ENCODE results near the gene SP110.

DNA sequence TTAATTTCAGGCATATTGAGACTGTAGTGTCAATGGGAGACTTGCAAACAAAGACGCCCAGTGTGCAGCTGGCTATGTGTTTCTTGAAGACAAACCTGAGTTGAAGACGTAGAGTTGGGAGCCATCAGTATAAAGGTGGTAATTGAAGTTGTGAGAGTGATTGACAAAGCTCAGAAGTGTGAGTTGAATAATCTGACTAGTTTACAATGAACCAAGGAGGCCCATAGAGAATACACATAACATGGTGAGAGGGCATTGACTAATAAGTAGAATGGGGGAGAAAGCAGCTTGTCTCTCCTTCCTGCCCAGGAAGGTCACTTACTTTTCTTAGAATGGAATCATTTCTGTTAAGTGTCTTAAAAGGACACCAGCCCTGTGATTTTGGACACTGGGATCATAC, 14.1 kb downstream of the SP110 start:
- TF ChIP-seq, protein P1, sequence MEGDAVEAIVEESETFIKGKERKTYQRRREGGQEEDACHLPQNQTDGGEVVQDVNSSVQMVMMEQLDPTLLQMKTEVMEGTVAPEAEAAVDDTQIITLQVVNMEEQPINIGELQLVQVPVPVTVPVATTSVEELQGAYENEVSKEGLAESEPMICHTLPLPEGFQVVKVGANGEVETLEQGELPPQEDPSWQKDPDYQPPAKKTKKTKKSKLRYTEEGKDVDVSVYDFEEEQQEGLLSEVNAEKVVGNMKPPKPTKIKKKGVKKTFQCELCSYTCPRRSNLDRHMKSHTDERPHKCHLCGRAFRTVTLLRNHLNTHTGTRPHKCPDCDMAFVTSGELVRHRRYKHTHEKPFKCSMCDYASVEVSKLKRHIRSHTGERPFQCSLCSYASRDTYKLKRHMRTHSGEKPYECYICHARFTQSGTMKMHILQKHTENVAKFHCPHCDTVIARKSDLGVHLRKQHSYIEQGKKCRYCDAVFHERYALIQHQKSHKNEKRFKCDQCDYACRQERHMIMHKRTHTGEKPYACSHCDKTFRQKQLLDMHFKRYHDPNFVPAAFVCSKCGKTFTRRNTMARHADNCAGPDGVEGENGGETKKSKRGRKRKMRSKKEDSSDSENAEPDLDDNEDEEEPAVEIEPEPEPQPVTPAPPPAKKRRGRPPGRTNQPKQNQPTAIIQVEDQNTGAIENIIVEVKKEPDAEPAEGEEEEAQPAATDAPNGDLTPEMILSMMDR (IDR thresholded peaks at IDR 0.05) = no peak
- no peak for TF ChIP-seq POLR2A (IDR thresholded peaks at IDR 0.05)

All from upper lobe of left lung (tissue), 4 donors.